HG03103 (cell line): Measurements from ENCODE around the gene CEP120.
"Not testable (repeated sequence)": the region's sequence is repeated elsewhere in the genome, so short reads cannot be mapped to it uniquely, and the experiment has no call there.

Experiments used
- ATAC-seq: cut with Tn5 transposase; IDR thresholded peaks from one replicate; pipeline ENCODE4 v1.9.1; 2021; ENCODE audit warnings: low read depth; ENCODE audit not compliant: unreplicated experiment

The CEP120 gene

GRCh38 chr5:123439709-123440108 is 16.5 kb upstream of the CEP120 start:
- no peak for ATAC-seq

GRCh38 chr5:123438902-123439301 is 15.7 kb upstream of the CEP120 start:
- ATAC-seq = no peak

GRCh38 chr5:123438244-123438643 is 15.0 kb upstream of the CEP120 start:
- no peak for ATAC-seq

DNA sequence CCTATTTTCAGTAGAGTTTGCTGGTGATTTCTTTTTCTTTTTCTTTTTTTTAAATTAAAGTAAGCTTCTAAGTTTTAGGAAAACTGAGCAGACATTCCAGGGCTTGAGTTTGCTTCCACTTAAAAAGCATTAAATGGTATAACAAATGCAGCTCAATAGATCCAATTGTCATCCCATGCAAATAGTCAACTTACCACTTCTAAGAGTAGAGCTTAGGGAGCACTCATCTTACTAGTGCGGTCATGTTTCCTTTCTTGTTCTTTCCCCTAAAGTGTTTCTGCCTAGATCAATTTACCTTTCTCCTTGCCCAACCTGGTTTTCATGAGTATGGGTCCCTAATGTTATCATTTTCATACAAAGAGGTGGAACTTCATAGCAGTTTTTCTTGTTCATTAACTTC is 13.0 kb upstream of the CEP120 start:
- no peak for ATAC-seq

DNA sequence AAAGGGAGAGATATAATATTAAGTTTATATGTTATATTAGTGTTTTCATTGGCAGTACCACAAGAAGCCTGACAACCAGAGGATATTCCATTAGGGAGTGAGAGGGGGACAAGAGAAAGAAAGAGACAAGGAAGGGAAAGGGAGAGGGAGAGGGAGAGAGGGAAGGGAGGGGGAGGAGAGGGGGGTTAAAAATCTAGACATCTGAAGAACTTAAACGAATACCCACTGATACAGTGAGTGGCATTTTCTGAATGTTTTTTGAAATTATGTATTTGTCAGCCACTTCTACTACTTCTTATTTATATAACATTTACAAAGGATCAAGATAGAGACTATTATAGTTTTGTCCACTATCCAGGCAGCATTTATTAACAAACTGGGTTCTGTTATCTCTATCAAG is 11.6 kb upstream of the CEP120 start:
- ATAC-seq = no peak

GRCh38 chr5:123433596-123433995 is 10.4 kb upstream of the CEP120 start:
- ATAC-seq = no peak

DNA sequence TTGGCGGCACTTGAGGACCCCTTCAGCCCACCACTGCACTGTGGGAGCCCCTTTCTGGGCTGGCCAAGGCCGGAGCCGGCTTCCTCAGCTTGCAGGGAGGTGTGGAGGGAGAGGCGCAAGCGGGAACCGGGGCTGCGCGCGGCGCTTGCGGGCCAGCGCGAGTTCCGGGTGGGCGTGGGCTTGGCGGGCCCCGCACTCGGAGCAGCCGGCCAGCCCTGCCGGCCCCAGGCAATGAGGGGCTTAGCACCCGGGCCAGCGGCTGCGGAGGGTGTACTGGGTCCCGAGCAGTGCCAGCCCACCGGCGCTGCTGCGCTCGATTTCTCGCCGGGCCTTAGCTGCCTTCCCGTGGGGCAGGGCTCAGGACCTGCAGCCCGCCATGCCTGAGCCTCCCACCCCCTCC is 7.2 kb upstream of the CEP120 start:
- not testable (repeated sequence) for ATAC-seq

GRCh38 chr5:123429993-123430392 is 6.8 kb upstream of the CEP120 start:
- ATAC-seq = no peak

DNA sequence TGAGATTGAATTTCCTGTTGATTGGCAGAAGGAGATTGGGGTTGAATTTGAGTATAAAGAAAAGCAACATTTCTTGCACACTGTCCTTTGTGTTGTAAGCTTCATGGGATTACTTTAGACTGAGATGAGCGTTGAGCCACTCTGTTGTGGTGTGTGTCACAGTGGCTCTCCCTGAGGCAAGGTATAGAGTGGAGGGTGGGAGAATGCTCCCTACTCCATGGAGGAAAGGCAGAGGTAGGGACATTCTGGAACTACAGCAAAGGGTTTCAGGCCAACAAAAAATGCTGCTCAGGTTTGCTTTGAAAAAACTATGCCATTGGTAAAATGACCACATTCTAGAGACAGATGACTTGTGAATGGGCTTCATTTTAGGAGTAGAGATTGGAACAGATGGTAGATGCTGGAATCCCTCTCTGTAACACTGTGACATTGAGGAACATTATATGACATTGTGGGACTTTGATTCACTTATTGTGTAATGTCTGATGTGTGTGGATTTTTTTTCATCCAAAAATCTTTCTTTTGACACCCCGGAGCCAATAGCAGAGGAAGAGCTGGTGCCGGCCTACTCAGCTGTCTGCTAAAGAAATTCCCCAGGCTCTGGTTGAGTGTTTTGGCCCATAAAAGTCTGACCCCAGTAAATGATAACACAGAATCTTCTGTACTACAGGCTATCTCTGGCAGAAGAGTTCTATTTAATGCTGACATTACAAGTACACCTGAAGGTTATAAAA is 6.2 kb upstream of the CEP120 start:
- ATAC-seq = no peak

DNA sequence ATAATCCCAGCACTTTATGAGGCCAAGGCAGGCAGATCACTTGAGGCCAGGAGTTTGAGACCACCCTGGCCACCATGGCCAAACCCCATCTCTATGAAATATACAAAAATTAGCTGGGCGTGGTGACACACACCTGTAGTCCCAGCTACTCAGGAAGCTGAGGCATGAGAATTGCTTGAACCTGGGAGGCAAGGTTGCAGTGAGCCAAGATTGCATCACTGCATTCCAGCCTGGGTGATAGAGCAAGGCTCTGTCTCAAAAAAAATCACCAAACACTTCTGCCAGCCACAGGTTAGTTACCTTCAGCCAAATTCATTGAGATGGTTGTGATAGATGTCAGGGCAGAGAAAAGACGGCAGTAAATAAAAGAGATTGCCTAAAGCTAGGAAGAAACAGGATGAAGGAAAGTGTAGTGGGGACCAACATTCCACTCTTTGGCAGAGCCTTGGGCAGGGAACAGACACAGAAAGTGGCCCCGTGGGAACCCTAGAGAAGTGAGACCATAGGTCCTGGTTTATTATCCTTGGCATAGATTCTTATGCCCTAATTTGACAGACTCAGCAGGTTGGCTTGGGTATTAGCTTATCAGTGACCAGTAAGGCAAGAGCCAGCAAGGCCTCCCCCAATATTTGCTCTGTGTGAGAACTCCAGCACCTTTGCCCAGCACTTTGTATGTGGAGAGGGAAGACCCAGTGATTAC is 5.5 kb upstream of the CEP120 start:
- ATAC-seq = no peak

DNA sequence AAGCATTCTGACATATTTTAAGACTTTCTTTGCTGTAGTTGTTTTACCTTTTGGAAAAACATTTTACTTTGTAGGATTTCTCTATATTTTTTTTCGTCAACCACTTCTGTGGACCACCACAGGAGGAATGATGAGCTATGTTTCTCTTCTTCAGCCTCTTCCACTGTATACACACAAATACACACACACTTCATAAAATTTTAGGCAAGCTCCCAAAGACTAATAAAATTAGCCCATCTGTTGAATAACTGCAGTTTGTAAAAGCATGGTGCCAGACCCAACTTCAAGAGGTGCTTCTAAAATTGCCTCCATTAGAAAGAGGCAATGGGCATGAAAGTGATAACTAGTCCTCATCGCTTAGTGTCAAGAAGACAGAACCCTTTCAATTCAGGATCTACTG is 4.1 kb upstream of the CEP120 start:
- ATAC-seq = no peak

DNA sequence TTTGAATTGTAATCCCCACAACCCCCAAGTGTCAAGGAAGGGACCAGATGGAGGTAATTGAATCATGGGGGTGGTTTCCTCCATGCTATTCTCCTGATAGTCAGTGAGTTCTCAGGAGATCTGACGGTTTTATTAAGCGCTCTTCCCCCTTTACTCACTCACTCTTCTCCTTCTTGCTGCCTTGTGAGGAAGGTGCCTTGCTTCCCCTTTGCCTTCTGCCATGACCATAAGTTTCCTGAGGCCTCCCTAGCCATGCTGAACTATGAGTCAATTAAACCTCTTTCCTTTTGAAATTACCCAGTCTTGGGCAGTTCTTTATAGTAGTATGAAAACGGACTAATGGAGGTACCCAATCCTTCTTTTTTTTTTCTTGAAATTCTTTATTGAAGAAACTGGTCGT is 2.2 kb upstream of the CEP120 start:
- ATAC-seq = no peak

DNA sequence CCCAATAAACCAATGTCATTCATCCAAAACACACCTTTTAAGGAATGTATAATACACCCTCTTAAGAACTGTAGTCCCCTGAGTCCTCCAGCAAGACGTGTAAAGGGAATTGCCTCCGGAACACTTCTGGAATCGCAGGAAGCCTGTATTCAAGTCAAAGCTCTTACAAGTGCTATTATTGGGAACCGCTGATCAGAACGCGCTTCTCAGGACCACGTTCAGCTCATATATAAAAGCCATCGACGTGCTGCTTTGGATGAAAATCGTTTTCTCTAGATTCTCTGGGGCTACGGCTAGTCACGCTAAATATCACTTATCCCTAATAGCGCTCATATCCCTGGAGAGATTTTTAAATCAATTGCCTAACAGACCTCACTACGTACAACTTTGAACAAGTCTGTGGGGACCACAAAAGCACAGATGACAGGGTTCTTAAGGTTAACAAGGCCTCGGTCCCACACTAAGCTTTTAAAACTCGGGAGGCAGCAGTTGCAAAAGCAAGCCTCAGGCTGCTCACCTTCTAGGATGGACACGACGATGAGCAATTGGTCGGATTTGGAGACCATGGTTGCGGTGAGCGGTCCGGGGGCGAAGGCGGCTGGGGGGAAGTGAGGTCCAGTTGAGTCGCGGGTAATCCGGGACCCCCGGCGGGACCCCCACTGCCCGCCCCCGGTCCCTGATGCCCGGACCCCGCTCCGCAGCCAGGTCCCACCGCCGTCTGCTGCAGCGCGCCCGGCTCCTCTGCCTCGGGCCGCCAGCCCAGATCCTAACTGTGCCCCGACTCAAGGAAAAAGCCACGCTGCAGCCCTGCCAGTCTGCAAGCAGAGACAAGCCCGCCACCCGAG is 548 bp downstream of the CEP120 start:
- peak; percentile 5 for ATAC-seq

GRCh38 chr5:123421773-123422172 is 1.4 kb downstream of the CEP120 start:
- no peak for ATAC-seq

- no peak for ATAC-seq
These were observed 8.2 kb downstream of the CEP120 start for GRCh38 chr5:123414974-123415373.

GRCh38 chr5:123412206-123412605 is 11.0 kb downstream of the CEP120 start:
- no peak for ATAC-seq

DNA sequence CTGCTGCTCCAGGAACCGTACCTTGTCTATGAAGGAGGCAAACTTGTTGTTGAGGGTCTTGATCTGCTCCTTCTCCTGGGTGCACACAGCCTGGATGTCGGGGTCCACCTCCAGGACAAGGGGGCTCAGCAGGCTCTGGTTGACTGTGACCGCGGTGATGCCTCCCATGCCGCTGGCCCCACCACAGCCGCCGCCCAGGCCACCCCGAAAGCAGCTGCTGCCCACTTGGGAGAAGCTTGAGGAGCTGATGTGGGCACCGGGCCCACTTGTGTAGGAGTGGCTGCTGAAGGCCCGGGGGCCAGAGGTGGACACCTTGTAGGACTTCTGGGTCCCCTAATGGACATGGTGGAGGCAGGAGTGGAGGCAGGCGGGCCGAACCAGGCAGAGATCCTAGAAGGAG is 21.2 kb downstream of the CEP120 start:
- not testable (repeated sequence) for ATAC-seq

DNA sequence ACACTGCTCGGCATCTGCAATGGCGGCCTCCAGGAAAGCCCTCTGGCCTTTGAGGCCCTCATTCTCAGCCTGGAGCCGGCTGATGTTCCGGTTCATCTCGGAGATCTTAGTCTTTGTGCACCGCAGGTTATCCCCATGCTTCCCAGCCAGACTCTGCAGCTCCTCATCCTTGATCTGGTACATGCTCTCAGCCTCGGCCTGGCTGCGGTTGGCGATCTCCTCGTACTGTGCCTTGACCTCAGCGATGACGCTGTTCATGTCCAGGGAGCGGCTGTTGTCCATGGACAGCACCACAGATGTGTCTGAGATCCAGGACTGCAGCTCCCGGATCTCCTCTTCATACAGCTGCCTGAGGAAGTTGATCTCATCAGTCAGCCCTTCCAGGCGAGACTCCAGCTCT is 21.9 kb downstream of the CEP120 start:
- ATAC-seq = no peak

GRCh38 chr5:123400870-123401291 is 22.3 kb downstream of the CEP120 start:
- not testable (repeated sequence) for ATAC-seq

DNA sequence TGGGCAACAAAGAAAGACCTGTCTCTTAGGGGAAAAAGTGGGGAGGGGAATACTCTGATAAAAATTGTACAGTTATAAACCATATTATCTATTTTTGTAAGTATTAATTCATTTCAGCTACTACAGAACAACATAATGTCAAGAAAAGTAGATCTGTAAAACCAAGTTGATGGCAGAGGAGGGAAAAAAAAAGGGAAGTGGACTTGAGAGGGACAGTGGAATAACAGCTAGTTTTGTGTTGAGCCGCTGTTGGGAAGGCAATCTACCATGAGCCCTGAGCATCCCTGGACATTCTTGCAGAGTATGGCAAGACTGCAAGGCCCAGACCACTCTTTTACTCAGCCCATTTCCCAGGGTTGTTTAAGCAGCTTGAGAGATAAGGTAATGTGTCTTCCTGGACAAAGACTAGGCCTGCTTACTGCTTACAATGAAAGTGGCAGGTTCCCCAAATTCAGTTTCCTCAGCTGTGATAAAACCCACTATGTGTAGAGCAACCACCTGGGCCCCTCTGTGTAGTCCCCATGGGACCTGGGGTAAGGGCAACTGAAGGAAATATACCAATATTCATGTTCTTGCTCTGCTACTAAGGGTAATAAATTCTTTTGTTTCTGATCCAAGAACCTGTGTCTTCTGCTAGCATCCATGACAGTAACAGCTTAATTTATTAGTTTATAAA is 25.0 kb downstream of the CEP120 start:
- ATAC-seq = no peak

- no peak for ATAC-seq
These were observed 25.7 kb downstream of the CEP120 start for GRCh38 chr5:123397538-123397937.
